ENCODE results near the gene MKLN1. TPM values are rescaled to one million over a fixed set of nuclear protein-coding genes. Genes with fewer than 3 reads are reported as not detected.

The MKLN1 gene
- polyA plus RNA-seq, 2 of the 4 experiments (the other 2 are of a cell fraction) = 39.6 to 84.5 TPM

- no peak for TF ChIP-seq CBX2 (IDR thresholded peaks at IDR 0.05; ENCODE audit: borderline replicate concordance, low read depth)
- no peak for TF ChIP-seq REST (IDR thresholded peaks at IDR 0.05)
- no peak for TF ChIP-seq RARB (CRISPR knock-in tag; IDR thresholded peaks at IDR 0.05)
Measured at GRCh38 chr7:131544449-131545301, 217.0 kb downstream of the MKLN1 start (continued).

GRCh38 chr7:131546126-131546525 lies 218.4 kb downstream of the MKLN1 start:
- Histone ChIP-seq H3K4me1 (peaks cover 18% of the 10 kb centered on the region), H3K4me3 (no peak overlapping the region), H3K9me3 (no peaks in the 10 kb centered on the region), H3K27ac (0 out of 6 replicates have a peak overlapping the region, but pooled peaks of 1 of the 2 experiments have one; percentile 0), H3K4me2 (no peak overlapping the region)
- TF ChIP-seq CEBPB (IDR thresholded peaks at IDR 0.05) = peak in 1 of 2 experiments; percentile 30; a peak in 1 of 4 replicates
- no peak for TF ChIP-seq POLR2A (IDR thresholded peaks at IDR 0.05; ENCODE audit: low read length)
- 0 out of 2 replicates have a peak, but pooled peaks have one; percentile 9 for TF ChIP-seq MAX (IDR thresholded peaks at IDR 0.05)
- CTCF ChIA-PET = interaction anchor here (0.9 to 9.3 kb wide), 20 partner anchors 8 to 125 kb away, joined by 3 to 99 read pairs (median 4); no protein-coding TSS in a partner anchor
- ATAC-seq = peak in 1 of 2 experiments; percentile 12; a peak in 1 of 6 replicates
- POLR2A ChIA-PET = no interaction called here
- FAIRE-seq = no peak
- DNase-seq (ENCODE audit: low read depth in 1 of 2, low spot score in 1 of 2) = peak in 1 of 2 experiments; percentile 14
- WGBS (ENCODE audit: missing lambda C conversion rate) = 80% methylated on average over 12 of the region's 12 CpGs

Other genes starting within 250 kb of the MKLN1 start
- 13.2 and 16.7 TPM in 2 replicates for gene PODXL, start 228.8 kb downstream of the MKLN1 start, polyA plus RNA-seq (2011; rRNA removed)
- 28.4 to 35.3 TPM (median 33.6 TPM) in 3 replicates for gene PODXL, start 228.8 kb downstream of the MKLN1 start, polyA plus RNA-seq (2017; fragmentation: RNase III; extraction: RNeasy Plus Mini Kit Qiagen cat#74134 plus additional on column Dnase treatment)